H9 (cell line): ENCODE measurements around the gene MEMO1. TPM values are rescaled to one million over a fixed set of nuclear protein-coding genes. Genes with fewer than 3 reads are reported as not detected.
"Not testable (repeated sequence)": the region's sequence is repeated elsewhere in the genome, so short reads cannot be mapped to it uniquely, and the experiment has no call there.

Experiments
- DNase-seq: peaks from one replicate; pipeline ENCODE4 v3.0.0-alpha.2; 2017
- H2AFZ ChIP-seq: one replicate; pipeline ENCODE4 v1.6.1; 2013; ENCODE audit warnings: mild to moderate bottlenecking, low read length, control low read depth, moderate library complexity
- H2AK5ac ChIP-seq: 2 replicates; pipeline ENCODE4 v1.6.1; 2013; ENCODE audit warnings: low read length, control low read depth, mixed read lengths; ENCODE audit not compliant: insufficient read length
- H2BK120ac ChIP-seq: one replicate; pipeline ENCODE4 v1.6.1; 2013; ENCODE audit warnings: low read depth, mild to moderate bottlenecking, low read length, control low read depth, inconsistent platforms; ENCODE audit not compliant: poor library complexity, severe bottlenecking
- H2BK12ac ChIP-seq: 2 replicates; pipeline ENCODE4 v1.6.1; 2013; ENCODE audit warnings: low read length, control low read depth, mixed read lengths, low read depth; ENCODE audit not compliant: insufficient read length
- H2BK15ac ChIP-seq: 2 replicates; pipeline ENCODE4 v1.6.1; 2013; ENCODE audit warnings: low read depth, low read length, control low read depth
- H2BK20ac ChIP-seq: one replicate; pipeline ENCODE4 v1.6.1; 2013; ENCODE audit warnings: low read depth, mild to moderate bottlenecking, low read length, control low read depth, inconsistent platforms; ENCODE audit not compliant: poor library complexity, severe bottlenecking
- H2BK5ac ChIP-seq: 2 replicates; pipeline ENCODE4 v1.6.1; 2013; ENCODE audit warnings: low read length, control low read depth, mixed read lengths; ENCODE audit not compliant: insufficient read length
- H3K14ac ChIP-seq: 2 replicates; pipeline ENCODE4 v1.6.1; 2013; ENCODE audit warnings: low read length, control low read depth; ENCODE audit not compliant: insufficient read depth
- H3K18ac ChIP-seq: 2 replicates; pipeline ENCODE4 v1.6.1; 2013; ENCODE audit warnings: low read depth, mild to moderate bottlenecking, mixed read lengths, low read length, control low read depth; ENCODE audit not compliant: insufficient read length
- H3K23ac ChIP-seq: 2 replicates; pipeline ENCODE4 v1.6.1; 2013; ENCODE audit warnings: low read length, control low read depth, mixed read lengths, low read depth; ENCODE audit not compliant: insufficient read length
- H3K23me2 ChIP-seq: 2 replicates; pipeline ENCODE4 v1.6.1; 2013; ENCODE audit warnings: low read depth, mild to moderate bottlenecking, mixed read lengths, low read length, control low read depth; ENCODE audit not compliant: insufficient read length, poor library complexity, severe bottlenecking
- H3K27ac ChIP-seq: 2 replicates; pipeline ENCODE4 v1.5.1; 2013; ENCODE audit warnings: low read length, control low read depth, mixed read lengths, low read depth; ENCODE audit not compliant: insufficient read length
- H3K27me3 ChIP-seq: 2 replicates; pipeline ENCODE4 v1.6.1; 2013; ENCODE audit warnings: low read length, control low read depth, inconsistent platforms; ENCODE audit not compliant: insufficient read depth
- H3K4ac ChIP-seq: 2 replicates; pipeline ENCODE4 v1.6.1; 2013; ENCODE audit warnings: low read depth, mild to moderate bottlenecking, control low read depth, inconsistent platforms, low read length, moderate library complexity
- H3K4me1 ChIP-seq: 2 replicates; pipeline ENCODE4 v1.6.1; 2013; ENCODE audit warnings: low read length, control low read depth, inconsistent platforms; ENCODE audit not compliant: insufficient read depth
- H3K4me2 ChIP-seq: 2 replicates; pipeline ENCODE4 v1.6.1; 2013; ENCODE audit warnings: low read length, control low read depth, mixed read lengths; ENCODE audit not compliant: insufficient read length, insufficient read depth
- H3K56ac ChIP-seq: 2 replicates; pipeline ENCODE4 v1.6.1; 2013; ENCODE audit warnings: low read depth, mild to moderate bottlenecking, mixed read lengths, low read length, control low read depth; ENCODE audit not compliant: insufficient read length
- H3K79me1 ChIP-seq: 2 replicates; pipeline ENCODE4 v1.6.1; 2013; ENCODE audit warnings: low read depth, mild to moderate bottlenecking, moderate library complexity, low read length, control low read depth, inconsistent platforms; ENCODE audit not compliant: insufficient read depth, poor library complexity, severe bottlenecking
- H3K79me2 ChIP-seq: 2 replicates; pipeline ENCODE4 v1.6.1; 2013; ENCODE audit warnings: low read length, control low read depth, inconsistent platforms; ENCODE audit not compliant: insufficient read depth
- H3K9ac ChIP-seq: 2 replicates; pipeline ENCODE4 v1.6.1; 2013; ENCODE audit warnings: low read length, control low read depth, mixed read lengths; ENCODE audit not compliant: insufficient read length; ENCODE audit errors: extremely low read depth
- H3K9me3 ChIP-seq: one replicate; pipeline ENCODE4 v1.6.1; 2013; ENCODE audit warnings: low read depth, low read length, inconsistent platforms; ENCODE audit not compliant: control insufficient read depth
- H3T11ph ChIP-seq: one replicate; pipeline ENCODE4 v1.6.1; 2013; ENCODE audit warnings: mild to moderate bottlenecking, low read length, control low read depth, inconsistent platforms
- H4K20me1 ChIP-seq: one replicate; pipeline ENCODE4 v1.6.1; 2013; ENCODE audit not compliant: control insufficient read depth, insufficient read length, insufficient read depth
- H4K5ac ChIP-seq: 2 replicates; pipeline ENCODE4 v1.6.1; 2013; ENCODE audit warnings: low read depth, mild to moderate bottlenecking, mixed read lengths, low read length, control low read depth; ENCODE audit not compliant: insufficient read length
- H4K8ac ChIP-seq: replicated peaks from 2 replicates; pipeline ENCODE4 v1.6.1; 2013; ENCODE audit warnings: low read length, control low read depth, mixed read lengths, low read depth; ENCODE audit not compliant: insufficient read length
- H4K91ac ChIP-seq: 2 replicates; pipeline ENCODE4 v1.6.1; 2013; ENCODE audit warnings: low read depth, mild to moderate bottlenecking, moderate library complexity, mixed read lengths, low read length, control low read depth; ENCODE audit not compliant: insufficient read length
- H3K27ac Mint-ChIP-seq, 3 experiments: 2 replicates in 2 of 3; 3 replicates in 1 of 3; pipeline ENCODE4 v1.8.0; 2020 to 2021; ENCODE audit warnings: mixed read lengths in 3 of 3, mild to moderate bottlenecking in 1 of 3, moderate library complexity in 1 of 3
- H3K27me3 Mint-ChIP-seq: 2 replicates; pipeline ENCODE4 v1.8.0; 2021; ENCODE audit warnings: low read depth, mild to moderate bottlenecking, moderate library complexity, mixed read lengths
- H3K36me3 Mint-ChIP-seq, 3 experiments: 2 replicates in 2 of 3; 3 replicates in 1 of 3; pipeline ENCODE4 v1.8.0; 2020 to 2021; ENCODE audit warnings: low read depth in 3 of 3, mixed read lengths in 3 of 3; ENCODE audit not compliant: insufficient read depth in 1 of 3
- H3K4me1 Mint-ChIP-seq, 2 experiments: 2 replicates each; pipeline ENCODE4 v1.8.0; 2020; ENCODE audit warnings: mixed read lengths in 2 of 2
- H3K4me3 Mint-ChIP-seq, 2 experiments: 2 replicates in 1 of 2; 3 replicates in 1 of 2; pipeline ENCODE4 v1.8.0; 2020 to 2021; ENCODE audit warnings: mild to moderate bottlenecking in 2 of 2, mixed read lengths in 2 of 2, moderate library complexity in 1 of 2
- H3K9me3 Mint-ChIP-seq, 2 experiments: 2 replicates in 1 of 2; 3 replicates in 1 of 2; pipeline ENCODE4 v1.8.0; 2020; ENCODE audit warnings: mild to moderate bottlenecking in 2 of 2, mixed read lengths in 2 of 2, moderate library complexity in 1 of 2
- WGBS: extraction: QIAGEN DNeasy Blood & Tissue Kit; methylation state at CpG from one replicate; pipeline ENCODE4 v1.1.7; 2013; ENCODE audit warnings: missing lambda C conversion rate, low lambda C conversion rate, mixed read lengths; ENCODE audit not compliant: insufficient read length; ENCODE audit errors: extremely low coverage; 5-methylcytosine and 5-hydroxymethylcytosine counted together
- total RNA-seq: library from RNA; stranded (reverse); gene quantifications from 2 replicates; pipeline ENCODE4 v1.2.1, GENCODE V29; 2021
- TF ChIP-seq, protein P1 (sequence below): fragments of 200-600 bp; sonication (generic); conservative IDR thresholded peaks from 3 replicates; pipeline ENCODE4 v1.8.0; 2021; ENCODE audit warnings: antibody characterized with exemption, mild to moderate bottlenecking

Gene MEMO1
- total RNA-seq, 1 experiment from 2014 or later = 49.4 TPM

DNA sequence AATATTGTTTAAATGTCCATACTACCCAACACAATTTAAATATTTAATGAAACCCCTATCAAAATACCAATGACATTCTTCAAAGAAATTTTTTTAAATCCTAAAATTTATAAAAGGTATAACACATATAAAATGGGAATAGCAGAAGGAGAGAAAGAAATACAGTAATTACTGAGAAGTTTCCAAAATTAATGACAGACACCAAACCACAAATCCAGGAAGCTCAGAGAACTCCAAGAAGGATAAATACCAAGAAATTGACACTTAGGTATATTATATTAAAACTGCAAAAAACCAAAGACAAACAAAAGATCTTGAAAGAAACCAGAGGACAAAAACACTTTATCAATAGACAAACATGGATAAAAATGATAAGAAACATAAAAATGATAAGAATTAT is 101.1 kb downstream of the MEMO1 start:
- Histone ChIP-seq H3K14ac (no peak overlapping the region), H3K18ac (no peak overlapping the region), H3K56ac (no peak overlapping the region), H4K8ac (no peak overlapping the region), H2AFZ (no peak overlapping the region), H2BK15ac (no peak overlapping the region), H2AK5ac (no peak overlapping the region), H3K23me2 (no peaks in the 10 kb centered on the region), H3K27ac (no peak overlapping the region), H3T11ph (no peak overlapping the region), H3K4ac (no peak overlapping the region), H2BK120ac (no peak overlapping the region), H3K4me1 (no peaks in the 10 kb centered on the region), H3K79me2 (no peaks in the 10 kb centered on the region), H3K9ac (no peak overlapping the region), H3K4me2 (no peak overlapping the region), H3K9me3 (no peaks in the 10 kb centered on the region), H2BK5ac (no peak overlapping the region), H4K20me1 (no peaks in the 10 kb centered on the region), H4K5ac (no peak overlapping the region), H3K79me1 (no peaks in the 10 kb centered on the region), H2BK20ac (no peak overlapping the region), H4K91ac (no peak overlapping the region), H3K23ac (no peak overlapping the region), H3K27me3 (no peaks in the 10 kb centered on the region), H2BK12ac (no peak overlapping the region)
- Mint-ChIP-seq H3K36me3 (peaks cover 2 to 8% (median 5%) of the 10 kb centered on the region in 3 experiments; a peak in 5 of 7 replicates), H3K9me3 (no peaks in the 10 kb centered on the region), H3K27ac (no peak overlapping the region), H3K4me3 (no peak overlapping the region), H3K4me1 (no peaks in the 10 kb centered on the region), H3K27me3 (no peaks in the 10 kb centered on the region)
- TF ChIP-seq, protein P1, sequence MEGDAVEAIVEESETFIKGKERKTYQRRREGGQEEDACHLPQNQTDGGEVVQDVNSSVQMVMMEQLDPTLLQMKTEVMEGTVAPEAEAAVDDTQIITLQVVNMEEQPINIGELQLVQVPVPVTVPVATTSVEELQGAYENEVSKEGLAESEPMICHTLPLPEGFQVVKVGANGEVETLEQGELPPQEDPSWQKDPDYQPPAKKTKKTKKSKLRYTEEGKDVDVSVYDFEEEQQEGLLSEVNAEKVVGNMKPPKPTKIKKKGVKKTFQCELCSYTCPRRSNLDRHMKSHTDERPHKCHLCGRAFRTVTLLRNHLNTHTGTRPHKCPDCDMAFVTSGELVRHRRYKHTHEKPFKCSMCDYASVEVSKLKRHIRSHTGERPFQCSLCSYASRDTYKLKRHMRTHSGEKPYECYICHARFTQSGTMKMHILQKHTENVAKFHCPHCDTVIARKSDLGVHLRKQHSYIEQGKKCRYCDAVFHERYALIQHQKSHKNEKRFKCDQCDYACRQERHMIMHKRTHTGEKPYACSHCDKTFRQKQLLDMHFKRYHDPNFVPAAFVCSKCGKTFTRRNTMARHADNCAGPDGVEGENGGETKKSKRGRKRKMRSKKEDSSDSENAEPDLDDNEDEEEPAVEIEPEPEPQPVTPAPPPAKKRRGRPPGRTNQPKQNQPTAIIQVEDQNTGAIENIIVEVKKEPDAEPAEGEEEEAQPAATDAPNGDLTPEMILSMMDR = no peak
- DNase-seq = no peak

DNA sequence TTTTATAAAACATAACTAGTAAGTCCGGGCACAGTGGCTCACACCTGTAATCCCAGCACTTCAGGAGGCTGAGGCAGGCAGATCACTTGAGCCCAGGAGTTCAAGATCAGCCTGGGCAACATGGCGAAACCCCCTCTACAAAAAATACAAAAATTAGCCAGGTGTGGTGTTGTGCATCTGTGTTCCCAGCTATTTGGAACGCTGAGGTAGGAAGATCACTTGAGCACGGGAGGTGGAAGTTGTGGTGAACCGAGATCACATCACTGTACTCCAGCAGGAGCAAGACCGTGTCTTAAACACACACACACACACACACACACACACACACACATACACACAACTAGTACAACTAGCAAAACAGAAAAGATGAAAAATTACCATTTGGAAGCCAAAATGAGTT is 103.3 kb downstream of the MEMO1 start:
- H2AFZ ChIP-seq, H2BK20ac ChIP-seq: not testable (repeated sequence)

More for the DNA sequence above, 103.3 kb downstream of the MEMO1 start:
- no CpG with 5 or more reads among the region's 6 CpGs for WGBS
- H3K9me3 Mint-ChIP-seq, H4K8ac ChIP-seq, H3K14ac ChIP-seq, H3K27me3 ChIP-seq, H3T11ph ChIP-seq, H3K4me1 ChIP-seq, H2BK12ac ChIP-seq, H3K4me2 ChIP-seq, H3K79me2 ChIP-seq, H2AK5ac ChIP-seq, H2BK5ac ChIP-seq, DNase-seq, H3K79me1 ChIP-seq, H3K9ac ChIP-seq, H2BK15ac ChIP-seq, H3K23ac ChIP-seq, H2BK120ac ChIP-seq, H3K27me3 Mint-ChIP-seq, H4K91ac ChIP-seq, H4K5ac ChIP-seq, H3K9me3 ChIP-seq, H3K23me2 ChIP-seq, H3K4me1 Mint-ChIP-seq, H3K4ac ChIP-seq, H3K56ac ChIP-seq, H3K18ac ChIP-seq, H4K20me1 ChIP-seq, H3K27ac ChIP-seq, H3K4me3 Mint-ChIP-seq: not testable (repeated sequence)
- Mint-ChIP-seq H3K27ac (peak overlapping the region in 1 of 3 experiments; percentile 61; a peak in 1 of 7 replicates), H3K36me3 (peaks cover 6 to 17% (median 7%) of the 10 kb centered on the region in 3 experiments)
